ENCODE results near the gene FARS2. TPM values are rescaled to one million over a fixed set of nuclear protein-coding genes. Genes with fewer than 3 reads are reported as not detected.

FARS2 gene
- total RNA-seq, 1 donor from 2014 or later: 21.9 TPM

GRCh38 chr6:5712349-5713215 lies 451.3 kb downstream of the FARS2 start:
- Mint-ChIP-seq H3K4me3 (no peak overlapping the region), H3K4me1 (ENCODE audit: unreplicated experiment) (no peaks in the 10 kb centered on the region), H3K27ac (no peak overlapping the region), H3K27me3 (no peaks in the 10 kb centered on the region), H3K36me3 (peaks cover 9% of the 10 kb centered on the region), H3K9me3 (peaks cover 8% of the 10 kb centered on the region)
- no peak for DNase-seq (ENCODE audit: extremely low spot score, unreplicated experiment)
- no peak for TF ChIP-seq CTCF (conservative IDR thresholded peaks at IDR 0.05)

GRCh38 chr6:5713519-5713918 lies 452.2 kb downstream of the FARS2 start:
- no peak overlapping the region for H3K4me3 Mint-ChIP-seq
- no peak for TF ChIP-seq CTCF (conservative IDR thresholded peaks at IDR 0.05)
- DNase-seq (ENCODE audit: extremely low spot score, unreplicated experiment): no peak
- peaks cover 9% of the 10 kb centered on the region for H3K36me3 Mint-ChIP-seq
- no peaks in the 10 kb centered on the region for H3K4me1 Mint-ChIP-seq (ENCODE audit: unreplicated experiment)
- H3K9me3 Mint-ChIP-seq: peaks cover 8% of the 10 kb centered on the region
- no peak overlapping the region for H3K27ac Mint-ChIP-seq
- H3K27me3 Mint-ChIP-seq: no peaks in the 10 kb centered on the region

GRCh38 chr6:5718231-5718947 lies 457.1 kb downstream of the FARS2 start:
- no peaks in the 10 kb centered on the region for H3K27me3 Mint-ChIP-seq
- no peak overlapping the region for H3K4me3 Mint-ChIP-seq
- peaks cover 7% of the 10 kb centered on the region for H3K4me1 Mint-ChIP-seq (ENCODE audit: unreplicated experiment)
- no peak overlapping the region for H3K27ac Mint-ChIP-seq
- H3K36me3 Mint-ChIP-seq: peaks cover 14% of the 10 kb centered on the region
- no peak for TF ChIP-seq CTCF (conservative IDR thresholded peaks at IDR 0.05)
- DNase-seq (ENCODE audit: extremely low spot score, unreplicated experiment): peak; percentile 29
- H3K9me3 Mint-ChIP-seq: peaks cover 8% of the 10 kb centered on the region

DNA sequence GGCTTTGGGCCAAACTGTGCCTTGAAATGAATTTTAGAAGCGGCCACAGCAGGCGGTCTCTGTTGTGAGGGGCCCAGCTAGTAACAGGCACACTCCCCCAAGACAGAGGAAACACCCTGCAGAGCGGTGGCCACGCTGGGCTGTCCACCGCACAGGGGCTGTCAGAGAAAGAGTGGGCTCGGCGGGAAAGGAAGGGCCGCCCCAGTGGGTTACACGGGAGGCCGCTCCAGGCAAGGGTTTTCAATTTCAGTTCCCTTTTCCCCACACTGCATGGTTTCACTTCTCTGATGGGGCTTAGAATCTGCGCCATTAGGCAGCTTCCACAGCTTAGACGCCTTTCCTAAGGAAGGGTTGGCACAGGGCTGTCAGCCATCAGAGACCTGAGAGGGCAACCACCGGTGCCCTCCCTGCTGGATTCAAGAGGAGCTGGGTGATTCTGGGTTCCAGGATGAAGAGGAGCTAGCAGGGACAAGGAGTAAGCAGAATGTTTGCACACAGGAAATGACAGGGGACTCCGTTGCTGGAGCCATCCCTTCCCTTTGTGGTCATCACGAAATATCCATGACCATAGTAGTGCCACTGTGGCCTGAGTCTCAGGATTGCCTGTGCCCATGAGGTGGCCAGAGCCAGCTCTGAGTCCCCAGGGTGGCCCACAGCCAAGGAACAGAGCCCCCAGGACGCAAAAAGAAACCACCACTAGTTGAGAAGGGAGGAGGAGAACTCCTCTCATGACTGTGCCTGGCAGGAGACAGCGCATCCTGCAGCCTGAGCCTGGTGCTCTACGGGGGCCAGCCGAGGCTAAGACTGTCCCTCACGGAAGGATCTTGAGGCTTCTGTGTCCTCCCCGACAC lies 462.8 kb downstream of the FARS2 start:
- H3K4me3 Mint-ChIP-seq: no peak overlapping the region
- no peak for TF ChIP-seq CTCF (conservative IDR thresholded peaks at IDR 0.05)
- H3K36me3 Mint-ChIP-seq: peaks cover 5% of the 10 kb centered on the region
- H3K4me1 Mint-ChIP-seq (ENCODE audit: unreplicated experiment): peaks cover 22% of the 10 kb centered on the region
- peaks cover 2% of the 10 kb centered on the region for H3K27me3 Mint-ChIP-seq
- peak overlapping the region; percentile 17 for H3K27ac Mint-ChIP-seq
- H3K9me3 Mint-ChIP-seq: no peaks in the 10 kb centered on the region
- no peak for DNase-seq (ENCODE audit: extremely low spot score, unreplicated experiment)

GRCh38 chr6:5724911-5725310 lies 463.6 kb downstream of the FARS2 start:
- peaks cover 2% of the 10 kb centered on the region for H3K27me3 Mint-ChIP-seq
- no peak for TF ChIP-seq CTCF (conservative IDR thresholded peaks at IDR 0.05)
- H3K36me3 Mint-ChIP-seq: peaks cover 4% of the 10 kb centered on the region
- no peak for DNase-seq (ENCODE audit: extremely low spot score, unreplicated experiment)
- H3K9me3 Mint-ChIP-seq: no peaks in the 10 kb centered on the region
- no peak overlapping the region for H3K27ac Mint-ChIP-seq
- H3K4me3 Mint-ChIP-seq: no peak overlapping the region
- H3K4me1 Mint-ChIP-seq (ENCODE audit: unreplicated experiment): peaks cover 26% of the 10 kb centered on the region
